ENCODE measurements around the gene MYLK2.

The MYLK2 gene

GRCh38 chr20:31871618-31871954 is 52.4 kb downstream of the MYLK2 start:
- no peaks in the 10 kb centered on the region for H3K4me1 ChIP-seq
- no peak for TF ChIP-seq CTCF (IDR thresholded peaks at IDR 0.05; ENCODE audit: low read depth, low read length)
- no peak for DNase-seq
- H3K27me3 ChIP-seq, result peaks cover 31% of the 10 kb centered on the region
- H3K9me3 ChIP-seq, result no peaks in the 10 kb centered on the region
- no peaks in the 10 kb centered on the region for H3K36me3 ChIP-seq
- no peak overlapping the region for H3K4me3 ChIP-seq (ENCODE audit: low read depth, low read length)

- Histone ChIP-seq H3K27me3 (peaks cover 31% of the 10 kb centered on the region), H3K4me3 (ENCODE audit: low read depth, low read length) (no peak overlapping the region), H3K4me1 (no peaks in the 10 kb centered on the region), H3K36me3 (no peaks in the 10 kb centered on the region), H3K9me3 (no peaks in the 10 kb centered on the region)
- no peak for DNase-seq
- no peak for TF ChIP-seq CTCF (IDR thresholded peaks at IDR 0.05; ENCODE audit: low read depth, low read length)
Observed at GRCh38 chr20:31872406-31872805, 53.2 kb downstream of the MYLK2 start.

GRCh38 chr20:31875671-31876070 is 56.5 kb downstream of the MYLK2 start:
- Histone ChIP-seq H3K4me1 (no peaks in the 10 kb centered on the region), H3K9me3 (no peaks in the 10 kb centered on the region), H3K27me3 (peaks cover 15% of the 10 kb centered on the region), H3K36me3 (no peaks in the 10 kb centered on the region), H3K4me3 (ENCODE audit: low read depth, low read length) (no peak overlapping the region)
- no peak for DNase-seq
- no peak for TF ChIP-seq CTCF (IDR thresholded peaks at IDR 0.05; ENCODE audit: low read depth, low read length)

- no peak for TF ChIP-seq CTCF (IDR thresholded peaks at IDR 0.05; ENCODE audit: low read depth, low read length)
- no peak for DNase-seq
- H3K36me3 ChIP-seq, result no peaks in the 10 kb centered on the region
- H3K9me3 ChIP-seq, result no peaks in the 10 kb centered on the region
- H3K4me3 ChIP-seq (ENCODE audit: low read depth, low read length), result no peak overlapping the region
- H3K4me1 ChIP-seq, result no peaks in the 10 kb centered on the region
- H3K27me3 ChIP-seq, result no peaks in the 10 kb centered on the region
Observed at GRCh38 chr20:31877684-31878083, 58.5 kb downstream of the MYLK2 start.

GRCh38 chr20:31879143-31879987 is 60.2 kb downstream of the MYLK2 start:
- peak; percentile 97 for DNase-seq
- H3K27me3 ChIP-seq, result no peaks in the 10 kb centered on the region
- H3K4me3 ChIP-seq (ENCODE audit: low read depth, low read length), result peak overlapping the region; percentile 74
- no peak for TF ChIP-seq CTCF (IDR thresholded peaks at IDR 0.05; ENCODE audit: low read depth, low read length)
- H3K9me3 ChIP-seq, result no peaks in the 10 kb centered on the region
- H3K4me1 ChIP-seq, result no peaks in the 10 kb centered on the region
- H3K36me3 ChIP-seq, result no peaks in the 10 kb centered on the region

- no peak overlapping the region for H3K4me3 ChIP-seq (ENCODE audit: low read depth, low read length)
- no peak for TF ChIP-seq CTCF (IDR thresholded peaks at IDR 0.05; ENCODE audit: low read depth, low read length)
Observed at GRCh38 chr20:31881945-31882344, 62.8 kb downstream of the MYLK2 start.

More at GRCh38 chr20:31881945-31882344, 62.8 kb downstream of the MYLK2 start:
- Histone ChIP-seq H3K36me3 (no peaks in the 10 kb centered on the region), H3K4me1 (no peaks in the 10 kb centered on the region), H3K9me3 (no peaks in the 10 kb centered on the region), H3K27me3 (no peaks in the 10 kb centered on the region)
- no peak for DNase-seq
